Glomerular visceral epithelial cell (primary cell): ENCODE results near the gene TBCB.
"Not testable (repeated sequence)": the region's sequence is repeated elsewhere in the genome, so short reads cannot be mapped to it uniquely, and the experiment has no call there.

ENCODE experiments used
- DNase-seq: peaks from one replicate; pipeline ENCODE4 v3.0.0-alpha.2; 2016; ENCODE audit errors: extremely low spot score

Gene TBCB

GRCh38 chr19:36172852-36173251 lies 57.6 kb downstream of the TBCB start:
- no peak for DNase-seq

- not testable (repeated sequence) for DNase-seq
Measured at GRCh38 chr19:36173846-36174245, 58.6 kb downstream of the TBCB start.
